Hypothalamus (tissue), 51 donors: ENCODE measurements around the gene ZNF789.
A peak's percentile ranks its signal among the peaks of the same experiment; 100 is the strongest.

Experiments
- DNase-seq, 51 donors: peaks; one replicate each; lab custom pipeline; 2025; lab: John Stamatoyannopoulos, UW

ZNF789 gene

GRCh38 chr7:99457650-99458493, 14.8 kb upstream of the ZNF789 start:
- no peak for DNase-seq

DNA sequence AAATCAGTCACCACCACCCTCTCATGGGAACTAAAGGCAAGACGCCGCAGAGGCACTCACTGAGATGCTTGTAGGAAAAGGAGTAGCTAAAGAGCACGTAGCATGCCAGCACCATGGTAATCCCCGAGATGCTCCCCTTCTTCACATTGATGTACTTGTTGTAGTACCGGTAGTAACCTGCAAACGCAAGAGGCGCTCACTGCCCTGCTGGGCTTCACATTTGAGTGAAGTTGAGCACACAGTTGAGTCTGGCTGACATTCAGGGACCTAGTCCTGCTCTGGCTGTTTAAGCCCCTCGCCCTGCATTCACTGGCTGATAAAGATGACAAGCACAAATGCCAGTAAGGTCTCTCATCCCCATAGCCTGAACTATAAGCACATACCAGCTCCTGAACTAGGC, 13.6 kb upstream of the ZNF789 start:
- no peak for DNase-seq

DNA sequence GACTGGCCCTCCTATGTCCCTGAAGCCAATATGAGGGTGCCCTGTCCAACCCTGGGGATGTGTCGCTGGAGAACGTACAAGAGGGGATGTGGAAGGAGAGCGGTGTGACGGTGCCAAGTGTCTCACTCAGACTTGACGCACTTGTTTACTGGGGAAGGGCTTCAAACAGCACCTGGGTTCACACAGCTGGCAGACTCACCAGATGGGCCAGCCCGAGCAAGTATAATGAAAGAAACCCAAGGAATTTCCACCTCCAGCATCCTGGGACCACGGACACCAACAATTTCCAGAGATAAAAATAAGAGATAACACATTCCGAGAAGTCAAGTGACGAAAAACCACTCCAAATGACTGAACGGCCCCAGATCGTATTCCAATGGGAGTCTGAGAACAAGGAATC, 12.0 kb upstream of the ZNF789 start:
- DNase-seq: no peak

DNA sequence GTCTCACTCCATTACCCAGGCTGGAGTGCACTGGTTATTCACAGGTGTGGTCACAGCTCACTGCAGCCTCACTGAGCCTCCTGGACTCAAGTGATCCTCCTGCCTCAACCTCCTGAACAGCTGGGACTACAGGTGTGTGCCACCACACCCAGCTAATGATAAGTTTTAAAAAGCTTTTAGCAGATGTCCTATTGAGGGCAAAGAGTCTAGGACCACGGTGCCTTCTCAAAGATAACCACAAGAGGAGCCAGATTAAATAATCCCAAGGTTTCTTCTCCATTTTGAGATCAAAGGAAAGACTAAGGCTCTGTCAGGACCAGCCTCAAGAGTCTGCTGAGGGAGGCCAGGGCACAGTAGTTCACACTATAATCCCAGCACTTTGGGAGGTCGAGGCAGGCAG, 11.5 kb upstream of the ZNF789 start:
- DNase-seq: no peak

- DNase-seq: no peak
These were observed 7.3 kb upstream of the ZNF789 start for GRCh38 chr7:99465421-99465768.

DNA sequence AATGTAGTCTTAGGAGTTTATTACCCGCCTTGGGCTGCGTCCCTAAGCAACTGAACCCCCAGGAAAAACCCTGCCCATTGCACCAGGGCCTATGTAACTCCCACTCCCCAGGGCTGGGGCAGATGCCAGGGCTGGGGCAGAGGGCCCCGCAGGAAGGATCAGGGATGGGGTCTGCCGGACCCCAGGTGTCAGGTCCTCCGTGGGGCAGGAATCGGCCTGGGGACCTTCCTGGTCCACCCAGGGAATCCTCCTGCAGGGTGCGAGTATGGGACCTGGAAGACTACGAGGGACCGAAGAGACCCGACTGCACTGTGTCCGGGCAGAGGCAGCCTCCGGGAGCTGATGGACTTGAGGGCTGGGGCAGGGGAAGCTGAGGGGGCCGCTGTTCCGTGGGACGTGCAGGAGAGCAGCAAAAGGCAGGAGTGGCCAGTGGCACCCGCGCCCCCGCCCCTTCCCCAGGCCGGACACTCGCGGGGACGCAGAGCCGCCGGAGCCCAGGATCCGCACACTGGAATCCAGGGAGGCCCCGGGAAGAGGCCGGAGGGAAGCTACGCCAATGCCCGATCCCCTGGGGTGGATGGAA, 4.3 kb upstream of the ZNF789 start:
- DNase-seq: no peak

- DNase-seq: no peak
These were observed 3.2 kb upstream of the ZNF789 start for GRCh38 chr7:99469381-99470065.

DNA sequence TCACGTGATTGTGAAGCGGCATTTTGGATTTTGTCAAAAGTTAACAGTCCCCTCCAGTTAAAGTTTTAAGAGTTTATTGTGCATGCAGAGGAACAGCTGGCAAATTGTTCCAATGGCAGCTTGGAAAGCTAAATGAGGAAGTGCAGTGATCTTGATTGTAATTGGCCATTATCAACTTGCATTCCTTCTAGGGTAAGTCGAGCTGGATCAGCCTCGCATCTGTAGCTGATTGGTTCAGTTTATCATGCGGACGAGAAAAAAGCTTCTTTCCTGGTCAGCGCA, 566 bp downstream of the ZNF789 start:
- DNase-seq: no peak

DNA sequence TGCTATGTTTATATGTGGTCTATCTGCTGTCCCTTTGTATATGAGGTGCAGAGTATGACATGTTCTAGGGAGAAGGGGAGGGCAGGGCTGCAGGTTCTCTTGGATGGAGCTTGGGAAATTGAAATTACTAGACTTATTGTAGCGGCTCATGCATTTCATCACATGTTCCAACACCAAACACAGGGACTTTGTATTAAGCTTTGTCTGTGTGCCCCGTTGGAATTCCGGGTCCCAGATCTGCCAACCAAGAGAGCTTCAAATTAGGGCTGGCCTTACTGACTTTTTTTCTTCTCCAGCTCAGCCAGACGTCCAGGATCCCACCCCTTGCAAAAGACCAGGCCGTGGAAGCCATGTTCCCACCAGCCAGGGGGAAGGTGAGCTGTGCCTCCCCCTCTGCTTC, 3.4 kb downstream of the ZNF789 start:
- no peak for DNase-seq

DNA sequence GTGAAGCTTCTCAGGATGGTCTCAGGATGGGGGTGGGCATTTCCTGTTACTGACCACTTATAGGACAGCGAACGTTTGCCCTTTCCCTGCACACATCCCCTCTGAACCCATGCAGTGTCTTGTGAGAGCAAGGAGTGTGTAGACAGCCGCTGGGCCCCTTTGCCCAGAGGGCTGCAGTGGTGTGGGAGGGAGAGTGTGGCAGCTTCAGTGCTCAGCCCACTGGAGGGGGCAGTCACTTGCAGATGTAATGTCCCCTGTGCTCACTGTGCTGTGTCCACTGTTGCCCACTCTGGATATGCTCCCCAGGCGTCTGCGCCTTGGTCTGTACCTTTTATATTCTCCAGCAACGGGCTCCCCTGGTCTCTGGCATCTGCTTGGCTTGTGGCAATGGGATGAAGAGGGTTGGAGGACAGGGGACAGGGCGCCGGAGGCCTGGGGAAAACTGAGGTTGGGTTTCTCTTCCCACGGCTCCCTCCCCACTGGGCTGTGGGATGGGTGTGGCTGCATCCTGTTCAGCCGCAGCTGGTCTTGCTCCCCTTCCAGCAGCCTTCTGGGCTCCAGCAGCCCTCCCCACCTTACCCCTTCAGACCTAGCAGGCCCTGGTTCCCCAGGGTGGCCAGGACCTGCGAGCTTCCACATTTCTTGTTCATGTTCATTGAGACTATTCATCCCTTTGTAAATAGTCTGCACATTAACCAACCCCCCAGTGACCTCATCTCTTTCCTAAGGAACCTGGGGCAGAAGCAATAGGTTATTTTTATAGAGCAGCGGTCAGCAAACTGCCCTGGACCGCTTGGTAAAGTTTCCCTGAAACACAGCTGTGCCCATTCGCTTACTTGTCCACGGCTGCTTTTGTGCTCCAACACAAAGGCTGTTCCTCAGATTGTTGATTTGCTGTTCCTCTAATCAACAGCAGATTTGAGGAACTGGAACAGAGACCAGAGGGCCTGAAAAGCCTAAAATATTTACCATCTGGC, 6.1 kb downstream of the ZNF789 start:
- no peak for DNase-seq

GRCh38 chr7:99485094-99485493, 12.4 kb downstream of the ZNF789 start:
- no peak for DNase-seq

- no peak for DNase-seq
These were observed 16.5 kb downstream of the ZNF789 start for GRCh38 chr7:99489235-99489634.

DNA sequence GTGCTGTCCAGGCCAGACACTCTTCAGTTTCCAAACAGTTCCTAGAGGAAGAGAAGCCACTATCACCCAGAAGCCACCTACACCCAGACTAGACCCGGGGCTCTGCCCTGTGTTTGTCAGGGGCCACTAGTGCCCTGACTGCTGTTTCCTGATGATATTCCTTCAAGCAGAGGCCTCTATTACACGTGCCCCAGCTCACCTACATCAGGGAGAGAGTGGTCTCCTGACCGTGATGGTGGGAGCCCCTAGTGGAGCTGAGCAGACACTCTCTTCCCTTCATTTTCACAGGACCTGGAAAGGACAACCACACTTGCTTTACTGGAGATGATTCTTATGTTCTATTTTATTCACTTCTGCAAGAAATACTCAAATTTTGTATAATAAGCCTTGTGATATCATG, 18.2 kb downstream of the ZNF789 start:
- no peak for DNase-seq

GRCh38 chr7:99493823-99494222, 21.1 kb downstream of the ZNF789 start:
- DNase-seq: no peak

DNA sequence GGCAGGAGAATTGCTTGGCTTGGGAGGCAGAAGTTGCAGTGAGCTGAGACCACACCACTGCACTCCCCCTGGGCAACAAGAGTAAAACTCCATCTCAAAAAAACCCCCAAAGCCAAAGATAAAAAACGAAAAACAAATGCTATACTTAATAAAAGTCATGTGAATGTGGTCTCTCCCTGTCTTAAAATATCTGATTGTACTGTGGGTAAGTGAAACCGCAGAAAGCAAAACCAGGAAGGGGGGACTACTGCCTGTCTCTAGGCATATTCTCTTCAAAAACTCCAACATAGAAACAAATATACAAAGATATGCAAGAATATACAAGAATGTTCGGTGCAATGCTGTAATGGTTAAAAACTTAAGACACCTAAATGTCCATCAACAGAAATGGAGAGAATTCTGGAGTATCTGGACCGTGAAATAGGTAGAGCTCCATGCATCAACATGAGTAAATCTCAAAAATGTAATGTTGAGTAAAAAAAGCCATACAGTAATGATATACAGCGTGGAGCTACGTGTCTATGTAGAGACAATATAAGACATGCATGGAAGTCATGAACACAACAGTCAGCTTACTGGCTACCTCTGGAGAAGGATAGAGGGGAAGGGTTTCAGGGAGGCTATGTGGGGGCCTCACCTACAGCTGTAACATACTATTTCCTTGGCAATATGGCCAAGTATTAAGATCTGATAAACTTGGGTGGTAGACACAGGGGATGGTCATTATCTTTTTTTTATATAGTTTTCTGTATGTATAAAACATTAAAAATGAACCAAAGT, 25.3 kb downstream of the ZNF789 start:
- DNase-seq: no peak

DNA sequence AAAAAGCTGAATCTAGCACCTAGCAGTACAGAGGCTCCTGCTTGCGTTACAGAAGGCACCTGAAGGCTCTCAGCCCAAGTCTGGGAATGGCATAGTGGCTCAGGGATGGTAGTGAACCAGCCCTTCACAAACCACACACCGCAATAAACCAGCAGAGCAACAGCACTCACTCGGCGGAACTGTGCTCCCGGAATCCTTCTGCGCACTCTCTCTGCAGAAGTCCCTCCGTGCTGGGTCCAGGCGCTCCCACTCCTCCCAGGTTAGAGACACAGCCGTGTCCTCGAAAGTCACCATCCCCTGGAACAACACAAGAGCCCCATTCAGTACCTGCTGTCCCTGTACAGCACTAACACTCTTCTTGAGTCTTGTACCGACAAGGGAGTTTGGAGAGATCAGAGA, 25.9 kb downstream of the ZNF789 start:
- no peak for DNase-seq

GRCh38 chr7:99499371-99499720, 26.7 kb downstream of the ZNF789 start:
- peak in 1 of 51 donors; percentile 50 for DNase-seq

DNA sequence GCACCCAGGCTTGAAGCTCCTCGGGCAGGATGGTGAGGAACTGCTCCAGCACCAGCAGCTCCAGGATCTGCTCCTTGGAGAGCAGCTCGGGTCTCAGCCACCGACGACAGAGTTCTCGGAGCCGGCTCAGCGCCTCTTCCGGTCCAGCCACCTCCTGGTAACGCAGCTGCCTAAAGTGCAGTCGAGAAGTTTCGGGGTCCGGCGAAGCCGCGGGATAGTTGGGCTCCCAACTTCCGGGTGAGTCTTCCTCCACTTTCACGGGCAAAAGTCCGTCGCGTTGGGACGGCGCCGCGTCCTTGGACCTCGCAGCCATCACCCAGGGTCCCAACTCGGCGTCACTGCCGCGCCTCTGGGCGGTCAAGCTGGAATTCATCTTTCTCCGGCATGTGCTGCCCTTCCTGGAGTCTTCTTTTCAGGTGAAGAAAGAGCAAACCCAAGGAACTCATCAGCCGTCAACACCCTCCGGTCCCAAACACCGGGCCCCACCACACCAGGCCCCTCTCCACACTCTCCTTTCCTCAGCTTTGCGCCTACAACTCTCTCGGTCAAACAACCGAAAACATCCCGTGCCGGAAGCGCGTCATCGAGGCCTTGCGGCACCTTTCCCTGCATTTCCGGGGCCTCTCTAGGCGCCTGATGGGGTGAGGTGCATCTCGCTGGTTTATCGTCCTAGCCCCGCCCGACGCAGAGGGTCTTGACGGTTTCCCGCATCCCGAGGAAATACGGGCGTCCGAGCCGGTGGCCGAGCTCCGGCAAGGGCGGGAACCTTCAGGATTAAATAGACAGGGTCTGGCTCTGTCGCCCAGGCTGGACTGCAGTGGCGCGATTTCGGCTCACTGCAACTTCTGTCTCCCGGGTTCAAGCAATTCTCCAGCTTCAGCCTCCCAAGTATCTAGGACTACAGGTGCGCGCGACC, 27.3 kb downstream of the ZNF789 start, which contains the start of gene ZNF394:
Gene ZNF394 (minus strand): TSS at position 561 of the 916 bp plus-strand sequence. CDS start 188 bp downstream, at position 373.
- DNase-seq: peak; percentile 51 to 95 (median 86)

DNA sequence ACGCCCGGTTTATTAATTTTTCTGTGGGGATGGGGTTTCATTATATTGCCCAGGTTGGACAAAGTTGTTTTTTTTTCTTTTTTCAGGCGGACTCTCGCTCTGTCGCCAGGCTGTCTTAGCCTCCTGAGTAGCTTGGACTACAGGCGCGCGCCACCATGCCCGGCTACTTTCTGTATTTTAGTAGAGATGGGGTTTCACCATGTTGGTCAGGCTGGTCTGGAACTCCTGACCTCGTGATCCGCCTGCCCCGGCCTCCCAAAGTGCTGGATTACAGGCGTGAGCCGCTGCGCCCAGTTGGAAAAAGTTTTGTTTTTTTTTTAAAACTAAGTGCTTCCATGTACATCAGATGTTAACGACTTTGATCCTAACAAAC, 27.9 kb downstream of the ZNF789 start:
- DNase-seq: peak in 1 of 51 donors; percentile 19
